D341Med (cell line): Measurements from ENCODE around the gene F5.
"Not testable (repeated sequence)": the region's sequence is repeated elsewhere in the genome, so short reads cannot be mapped to it uniquely, and the experiment has no call there.

Source experiments
- DNase-seq: peaks from one replicate; pipeline ENCODE4 v3.0.0; 2012; ENCODE audit warnings: low spot score

F5 gene

DNA sequence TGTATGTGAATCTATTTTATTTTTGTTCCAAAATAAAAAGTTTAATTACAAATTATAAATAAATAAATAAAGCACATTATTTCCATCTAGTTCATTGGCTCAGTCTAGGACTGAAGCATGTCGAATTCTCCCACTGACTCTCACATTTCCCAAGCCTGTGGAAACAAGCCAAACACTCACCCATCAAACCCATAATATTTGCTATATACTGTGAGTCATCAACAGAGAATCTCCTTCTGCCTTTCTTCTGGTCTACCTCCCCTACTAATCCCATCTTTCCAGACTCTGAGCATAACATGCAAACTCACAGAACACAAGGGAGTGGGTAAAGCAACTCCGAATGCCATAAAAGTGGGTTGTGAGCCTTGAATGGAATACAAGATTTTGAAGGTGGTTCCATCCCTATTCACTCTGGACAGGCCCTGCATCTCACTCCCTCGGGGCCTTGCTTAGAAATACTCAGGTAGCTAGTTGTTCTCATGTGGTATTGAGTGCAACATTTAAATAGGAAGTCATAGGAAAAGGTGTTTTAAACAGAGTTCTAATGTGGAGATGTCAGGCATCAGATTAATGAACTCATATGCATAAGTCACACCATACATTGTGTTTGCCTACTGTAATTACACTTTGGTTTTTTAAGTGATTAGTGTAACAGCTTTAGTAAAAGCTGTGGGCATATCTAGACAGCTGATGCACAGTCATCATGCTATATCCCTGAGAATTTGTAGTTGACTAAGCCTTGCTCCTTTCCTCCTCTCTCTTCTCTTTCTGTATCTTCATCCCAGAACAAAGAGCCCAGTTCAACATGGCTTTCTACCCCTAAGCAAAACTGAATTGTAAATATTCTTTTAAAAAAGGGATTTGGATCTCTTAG is 47.0 kb downstream of the F5 start:
- no peak for DNase-seq

DNA sequence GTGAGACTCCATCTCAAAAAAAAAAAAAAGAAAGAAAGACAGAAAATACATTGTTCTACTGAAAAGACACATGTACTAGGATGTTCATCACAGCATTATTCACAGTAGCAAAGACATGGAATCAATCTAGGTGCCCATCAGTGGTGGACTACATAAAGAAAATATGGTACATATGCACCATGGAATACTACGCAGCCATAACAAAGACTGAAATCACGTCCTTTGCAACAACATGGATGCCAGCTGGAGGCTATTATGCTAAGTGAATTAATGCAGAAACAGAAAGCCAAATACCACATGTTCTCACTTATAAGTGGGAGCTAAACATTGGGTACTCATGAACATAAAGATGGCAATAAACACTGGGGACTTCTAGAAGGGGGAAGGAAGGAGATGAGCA is 51.6 kb downstream of the F5 start:
- DNase-seq, result no peak

DNA sequence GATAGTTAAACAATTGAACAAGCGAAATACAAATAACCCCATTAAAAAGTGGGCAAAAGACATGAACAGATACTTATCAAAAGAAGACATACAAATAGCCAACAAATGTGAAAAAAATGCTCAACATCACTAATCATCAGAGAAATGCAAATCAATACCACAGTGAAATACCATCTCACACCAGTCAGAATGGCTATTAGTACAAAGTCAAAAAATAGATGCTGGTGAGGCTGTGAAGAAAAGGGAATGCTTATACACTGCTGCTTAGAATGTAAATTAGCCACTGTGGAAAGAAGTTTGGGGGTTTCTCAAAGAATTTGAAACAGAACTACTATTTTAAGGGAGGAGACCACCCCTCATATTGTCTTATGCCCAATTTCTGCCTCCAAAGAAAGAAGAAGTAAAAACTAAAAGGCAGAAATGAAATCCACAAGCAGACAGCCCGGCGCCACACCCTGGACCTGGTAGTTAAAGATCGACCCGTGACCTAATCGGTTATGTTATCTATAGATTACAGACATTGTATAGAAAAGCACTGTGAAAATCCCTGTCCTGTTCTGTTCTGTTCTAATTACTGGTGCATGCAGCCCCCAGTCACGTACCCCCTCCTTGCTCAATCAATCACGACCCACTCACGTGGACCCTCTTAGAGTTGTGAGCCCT is 52.6 kb downstream of the F5 start:
- not testable (repeated sequence) for DNase-seq

DNA sequence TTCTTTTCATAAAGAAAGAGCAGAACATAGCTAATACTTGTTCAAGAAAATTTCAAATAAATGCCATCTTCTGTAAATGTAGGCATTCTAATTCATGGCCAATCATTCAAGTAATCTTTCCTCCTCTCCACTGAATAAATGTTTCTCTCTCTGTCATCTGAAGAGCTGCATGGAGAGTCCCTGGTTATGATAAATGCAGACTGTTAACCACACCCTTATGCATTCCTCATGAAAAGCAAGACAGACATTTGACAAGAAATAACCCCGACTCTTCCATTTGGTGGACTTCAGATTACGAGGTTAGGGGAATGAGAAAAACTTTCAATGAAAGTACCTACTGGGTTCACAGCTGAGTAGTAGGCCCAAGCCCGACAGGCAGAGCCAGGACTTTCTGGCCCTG is 55.8 kb downstream of the F5 start:
- no peak for DNase-seq

DNA sequence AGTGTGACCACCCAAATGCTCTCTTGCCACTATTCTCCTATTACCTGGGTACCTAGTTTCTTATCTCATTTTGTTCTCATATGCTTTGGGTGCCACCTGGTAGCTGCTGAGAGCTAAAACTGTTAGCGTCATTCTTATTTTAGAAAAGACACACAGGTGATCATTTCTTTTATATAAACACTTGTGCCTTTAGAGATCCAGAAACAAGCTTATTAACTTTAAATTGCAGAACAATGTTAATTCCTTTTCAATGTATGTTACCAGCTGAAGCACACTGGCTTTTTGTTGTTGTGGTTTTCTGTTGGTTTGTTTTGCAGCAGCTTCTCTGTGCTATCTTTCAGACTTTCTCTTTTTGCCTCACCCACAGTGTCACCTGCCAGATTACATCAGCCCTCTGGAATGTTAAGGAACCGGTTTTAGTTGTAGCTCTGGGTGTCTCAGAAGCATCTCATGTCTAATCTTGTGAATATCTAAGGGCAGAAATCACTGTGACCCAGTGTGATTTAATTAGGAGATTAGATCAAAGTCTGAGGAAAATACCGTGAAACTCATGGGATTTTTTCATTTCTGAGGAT is 57.1 kb downstream of the F5 start:
- DNase-seq, result no peak

DNA sequence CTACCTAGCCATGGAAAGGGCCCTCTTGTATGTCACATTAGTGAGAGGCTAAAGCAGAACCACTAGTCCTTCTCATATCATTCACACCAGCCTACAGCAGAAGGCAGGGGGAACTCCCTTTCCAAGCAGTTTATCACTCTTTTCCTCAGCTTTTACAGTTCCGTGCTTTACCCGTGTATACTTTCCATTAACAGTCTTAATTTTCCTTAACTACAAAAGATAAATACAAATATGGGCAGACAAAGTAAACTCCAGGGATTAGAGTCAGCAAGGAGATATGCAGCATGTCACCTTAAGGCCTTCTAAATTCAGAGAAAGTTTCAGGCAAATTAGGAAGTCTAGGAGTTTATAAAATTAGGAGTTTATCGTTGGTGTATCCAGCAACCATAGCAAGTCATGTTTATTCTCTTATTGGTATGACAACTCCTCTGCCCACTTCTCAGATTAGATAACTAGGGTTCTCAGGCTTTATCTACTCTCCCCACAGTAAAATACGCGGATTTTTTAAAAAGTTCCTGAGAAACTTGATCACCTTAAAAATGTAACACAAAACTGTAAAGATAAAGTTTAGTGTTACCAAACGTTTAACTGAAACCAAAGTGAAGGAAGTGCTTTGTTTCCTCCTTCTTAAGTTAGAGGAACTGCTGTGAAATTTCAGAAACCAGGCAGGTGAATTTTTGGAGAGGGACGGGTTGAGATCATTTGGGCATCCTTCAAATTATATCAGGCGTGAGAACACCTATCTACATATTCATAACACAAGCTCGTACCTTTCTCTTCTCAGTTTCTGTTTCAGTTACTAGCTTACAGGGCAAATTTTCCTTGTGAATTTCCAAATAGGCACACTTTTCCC is 57.8 kb downstream of the F5 start:
- no peak for DNase-seq

DNA sequence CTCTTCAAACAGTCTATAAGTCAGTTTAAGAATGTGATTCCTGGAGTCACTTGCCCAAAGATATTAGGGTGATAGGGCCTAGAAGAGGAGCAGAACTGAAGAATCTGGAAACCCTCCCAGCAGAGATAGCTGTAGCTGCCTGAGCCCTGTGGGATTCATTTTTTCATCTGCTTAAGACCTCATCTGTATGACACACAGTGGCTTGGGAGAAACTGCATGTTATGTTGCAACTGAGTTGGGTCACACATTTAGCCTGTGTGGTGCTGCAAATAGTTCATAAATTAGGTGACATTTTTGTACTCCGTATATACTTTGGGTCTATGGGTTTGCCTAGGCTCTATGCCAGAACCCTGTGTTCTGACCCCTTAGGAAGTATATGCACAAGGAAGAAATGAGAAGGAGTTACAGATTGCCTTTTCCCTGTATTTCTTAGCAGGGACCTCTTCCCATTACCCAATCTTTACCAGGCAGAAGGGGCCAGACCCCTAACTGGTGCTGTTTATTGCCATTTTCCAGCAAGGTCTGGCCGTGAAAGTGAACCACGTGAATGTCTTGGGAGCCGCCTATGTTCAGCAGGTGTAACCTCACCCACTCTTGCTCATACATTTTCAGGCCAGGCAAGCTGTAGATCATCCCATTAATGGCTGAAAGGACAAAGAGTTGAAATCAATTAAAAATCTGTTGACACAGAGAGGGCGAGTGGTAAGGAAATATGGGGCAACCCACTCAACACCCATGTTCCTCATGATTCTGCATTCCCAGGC is 58.6 kb downstream of the F5 start:
- no peak for DNase-seq

DNA sequence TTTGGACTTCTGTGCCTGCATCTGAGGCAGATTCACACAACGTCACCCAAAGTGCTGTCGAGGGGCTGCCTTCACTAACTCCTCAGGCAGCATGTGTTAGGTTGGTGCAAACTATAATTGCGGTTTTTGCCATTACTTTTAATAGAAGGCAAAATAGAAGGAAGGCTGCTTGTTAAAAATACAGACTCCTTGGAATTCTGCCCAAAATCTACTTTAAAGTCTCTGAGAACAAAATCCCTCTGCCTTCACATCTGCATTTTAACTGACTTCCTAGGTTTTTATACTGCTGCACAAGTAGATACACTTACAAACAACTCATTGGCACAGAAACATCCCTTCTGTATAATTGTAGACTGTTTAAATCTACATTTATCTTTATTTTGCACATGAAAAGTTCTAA is 59.3 kb downstream of the F5 start:
- no peak for DNase-seq

DNA sequence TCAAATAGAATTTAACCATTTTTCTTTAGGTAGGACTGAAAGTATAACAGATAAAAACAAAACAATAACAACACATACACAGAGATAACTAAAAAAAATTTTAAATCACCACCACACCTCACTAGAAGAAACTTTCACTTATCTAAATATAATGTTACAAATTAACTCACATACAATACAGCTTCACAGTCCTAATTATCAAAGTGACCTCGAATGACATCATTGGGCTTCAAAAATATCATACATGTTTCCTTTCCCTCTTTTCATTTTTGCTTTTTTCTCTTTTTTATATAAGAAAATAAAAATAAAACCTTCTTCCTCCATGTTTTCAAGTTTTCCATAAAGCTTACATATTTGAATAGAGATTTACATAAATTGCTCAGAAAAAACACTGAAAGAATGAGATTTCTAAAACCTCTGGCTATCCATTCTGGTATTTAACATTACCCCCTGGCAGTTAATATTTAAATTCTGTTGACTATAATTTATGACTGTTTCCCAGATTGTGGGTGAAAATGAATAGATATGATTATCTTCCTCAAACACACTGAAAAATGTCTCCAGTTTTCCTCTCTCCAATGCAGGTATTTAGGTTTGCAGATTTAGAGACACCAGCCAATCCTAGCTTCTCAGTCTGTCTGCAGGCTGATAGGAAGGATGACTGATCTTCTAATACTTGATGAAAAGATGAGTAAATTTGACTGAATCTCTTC is 60.0 kb downstream of the F5 start:
- no peak for DNase-seq

DNA sequence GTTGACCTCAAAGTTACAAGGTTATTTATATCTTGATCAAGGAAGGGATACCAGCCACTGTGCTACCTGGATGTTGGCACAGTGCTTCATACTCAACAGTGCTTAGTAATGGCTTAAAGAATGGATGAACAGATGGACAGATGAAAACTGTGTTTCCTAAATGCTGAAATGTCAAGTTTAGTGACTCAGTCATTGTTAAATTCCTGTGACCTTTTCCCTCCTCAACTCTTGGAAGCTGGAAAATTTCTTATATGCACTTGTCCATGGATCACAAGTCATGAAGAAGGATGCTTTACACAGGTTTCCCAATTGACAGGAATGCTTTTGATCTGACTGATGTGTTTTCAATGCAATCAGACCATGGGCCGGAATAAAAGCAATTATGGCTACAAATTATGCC is 60.9 kb downstream of the F5 start:
- DNase-seq, result no peak

DNA sequence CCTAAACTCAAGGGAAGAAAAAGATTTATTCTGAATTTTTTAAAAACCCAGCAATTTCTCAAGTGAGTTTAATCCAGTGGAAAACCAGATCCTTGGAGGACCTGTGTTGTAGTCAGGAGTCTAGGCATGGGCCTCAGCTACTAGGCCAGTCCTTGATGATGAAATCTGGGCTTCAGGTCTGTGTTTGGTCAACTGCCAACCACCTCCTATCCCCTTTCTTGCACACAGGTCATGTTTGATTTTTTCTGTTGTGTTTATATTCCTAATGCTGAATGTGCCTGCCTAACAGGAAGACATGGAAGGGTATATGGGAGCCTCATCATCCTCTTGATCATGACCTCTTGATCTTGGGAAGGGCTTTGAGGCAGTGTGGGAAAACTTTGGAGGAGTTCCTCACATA is 62.4 kb downstream of the F5 start:
- no peak for DNase-seq

DNA sequence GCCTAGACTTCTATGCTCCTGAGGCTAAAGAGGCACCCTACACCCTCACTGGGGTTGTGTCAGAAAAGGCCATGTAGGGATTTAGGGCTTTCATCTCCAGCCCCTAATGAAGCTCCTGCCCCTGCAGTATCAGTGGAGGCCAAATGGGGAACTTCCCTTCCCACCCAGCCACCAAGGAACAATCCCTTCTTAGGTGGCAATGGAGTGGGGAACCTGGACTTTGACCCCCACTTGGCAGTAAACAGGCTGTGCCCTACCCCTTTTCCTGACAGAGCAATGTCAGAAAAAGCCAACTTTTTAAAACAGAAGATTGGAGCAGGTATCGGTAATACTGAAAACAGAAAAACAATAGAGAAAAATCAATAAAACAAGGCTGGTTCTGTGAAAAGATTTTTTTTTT is 65.1 kb downstream of the F5 start:
- no peak for DNase-seq

DNA sequence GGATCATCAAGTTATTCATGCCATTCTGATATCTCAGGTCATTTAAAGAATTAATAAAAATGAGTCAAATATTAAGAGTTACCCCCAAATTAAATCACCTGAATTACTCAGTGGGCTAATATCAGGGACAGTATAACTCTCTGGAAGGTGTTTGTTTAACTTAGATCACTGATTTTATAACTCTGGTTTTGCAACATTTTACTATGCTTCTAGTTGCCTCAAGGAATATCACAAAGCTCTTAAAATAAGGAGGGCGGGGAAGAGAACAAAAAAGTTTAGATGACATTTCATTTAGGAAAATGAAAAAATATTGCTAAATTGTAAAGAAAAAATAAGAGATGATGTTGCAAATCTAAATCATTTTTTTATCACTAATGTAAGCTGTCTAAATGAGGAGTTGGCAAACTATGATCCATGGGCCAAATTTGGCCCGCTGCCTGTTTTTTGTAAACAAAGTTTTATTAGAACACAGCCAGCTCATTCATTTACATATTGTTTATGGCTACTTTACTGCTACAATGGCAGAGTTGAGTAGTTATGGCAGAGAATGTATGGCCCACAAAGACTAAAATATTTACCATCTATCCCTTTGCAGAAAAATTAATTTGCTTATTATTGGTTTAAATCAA is 68.6 kb downstream of the F5 start:
- DNase-seq, result no peak

DNA sequence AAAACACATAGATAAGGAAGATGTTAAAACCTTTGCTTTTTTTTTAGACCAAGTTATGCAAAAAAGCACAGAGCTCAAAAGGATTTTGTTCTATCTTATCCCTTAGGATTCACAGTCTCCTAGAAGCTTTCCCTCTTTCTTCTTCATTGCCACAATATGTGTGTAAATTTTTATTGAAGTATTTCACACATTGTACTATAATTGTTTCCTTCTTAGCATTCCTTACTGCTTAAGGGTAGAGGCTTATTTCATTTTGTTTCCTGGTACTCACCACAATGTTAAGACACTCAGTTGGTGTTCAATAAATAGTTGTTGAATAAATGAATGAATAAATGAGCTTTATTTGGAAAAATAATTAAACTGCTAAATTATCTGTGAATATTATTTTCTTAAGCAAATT is 70.6 kb downstream of the F5 start:
- DNase-seq, result no peak

DNA sequence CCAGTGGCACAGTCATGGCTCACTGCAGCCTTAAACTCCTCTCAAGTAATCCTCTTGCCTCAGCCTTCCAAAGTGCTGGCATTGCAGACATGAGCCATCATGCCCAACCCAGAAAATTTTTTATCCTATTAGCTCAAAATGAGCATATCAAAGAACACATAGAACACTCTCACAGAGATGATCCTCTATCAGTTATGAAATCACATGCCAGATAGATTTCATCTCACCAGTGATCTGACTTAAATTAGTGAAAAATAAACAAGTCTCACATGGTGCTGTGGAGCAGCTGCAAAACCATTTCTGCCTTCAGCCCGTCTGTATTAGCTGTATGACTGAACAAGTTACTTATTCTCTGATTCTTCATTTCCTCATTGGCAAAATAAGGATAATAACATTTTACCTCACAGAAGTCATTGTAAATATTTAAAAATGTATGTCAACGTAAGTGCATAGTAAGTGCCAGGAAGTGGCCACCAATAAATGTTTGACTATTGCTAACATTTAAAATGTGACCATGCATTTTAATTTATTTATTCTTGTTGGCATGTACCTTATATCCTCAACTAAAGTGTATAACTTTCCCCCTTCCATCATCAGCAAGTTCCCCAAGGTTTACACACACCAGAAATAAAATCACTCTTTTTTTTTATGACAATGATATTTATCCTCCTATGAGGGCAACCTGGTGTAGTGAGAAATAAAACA is 71.6 kb downstream of the F5 start:
- no peak for DNase-seq

DNA sequence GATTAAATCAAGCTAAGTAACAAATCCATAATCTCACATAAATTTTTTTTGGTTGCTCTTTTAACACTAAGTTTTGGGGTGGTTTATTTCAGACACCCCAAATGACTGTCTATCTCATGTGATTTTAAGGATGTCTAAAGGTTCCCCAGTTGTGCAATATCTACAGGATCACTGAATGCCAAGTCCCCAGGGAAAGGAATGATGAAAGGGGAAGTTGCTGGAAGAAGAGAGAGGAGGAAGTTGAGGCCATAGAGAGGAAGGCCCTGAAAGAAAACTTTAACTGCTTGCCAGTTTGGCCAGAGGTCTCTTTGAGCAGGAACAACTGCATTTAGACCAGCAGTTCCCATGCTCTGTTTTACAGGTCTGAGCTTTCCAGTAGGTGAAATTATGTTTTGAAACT is 73.1 kb downstream of the F5 start:
- no peak for DNase-seq

DNA sequence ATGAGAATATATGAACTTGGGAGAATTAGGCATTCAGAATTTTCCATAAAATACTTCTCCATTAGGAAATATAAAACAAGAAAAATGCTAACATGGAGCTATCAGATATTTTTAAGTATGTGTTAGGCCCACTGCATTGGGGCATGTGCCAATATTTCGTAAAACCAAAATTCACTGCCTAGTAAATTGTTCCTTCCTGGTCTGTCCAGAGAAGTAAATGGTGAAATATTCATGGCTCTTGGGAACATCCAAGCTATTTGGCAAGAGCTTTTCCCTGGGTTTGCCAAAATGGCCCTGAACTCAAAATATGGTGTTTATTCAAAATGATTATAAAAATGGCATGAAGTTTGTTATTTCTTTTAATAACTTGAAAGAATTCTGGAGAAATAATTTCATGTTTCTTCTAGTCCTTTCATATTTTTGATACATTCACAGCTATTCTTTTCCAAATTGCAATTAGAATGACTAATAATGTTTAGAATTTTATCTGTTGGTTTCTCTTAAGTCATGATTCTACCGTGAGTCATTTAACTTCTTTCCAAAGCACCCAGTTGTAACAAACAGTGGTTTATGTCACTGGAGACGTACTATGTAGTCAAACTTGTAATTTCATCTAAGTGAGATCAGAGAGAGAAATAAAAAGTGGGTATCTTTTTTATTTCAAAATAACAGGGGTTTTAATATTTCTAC is 74.8 kb downstream of the F5 start:
- DNase-seq, result no peak

DNA sequence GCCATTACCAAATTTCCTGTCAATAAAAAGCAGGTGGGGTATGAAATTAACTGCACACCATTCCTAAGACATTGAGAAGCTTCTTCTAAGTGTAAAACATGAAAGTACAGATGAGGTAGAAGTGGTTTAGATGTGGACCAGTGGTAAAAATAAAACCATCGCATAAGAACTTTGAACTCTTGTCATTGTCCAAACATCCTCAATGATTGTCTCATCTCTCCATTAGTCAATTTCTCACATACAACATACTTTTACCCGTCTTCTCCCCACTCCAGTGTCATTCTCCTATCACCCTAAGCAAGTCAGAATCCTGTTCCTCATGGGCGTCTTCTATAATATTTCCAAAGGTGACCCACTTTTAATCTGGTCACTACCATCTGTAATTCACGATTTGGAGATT is 76.2 kb downstream of the F5 start:
- no peak for DNase-seq

DNA sequence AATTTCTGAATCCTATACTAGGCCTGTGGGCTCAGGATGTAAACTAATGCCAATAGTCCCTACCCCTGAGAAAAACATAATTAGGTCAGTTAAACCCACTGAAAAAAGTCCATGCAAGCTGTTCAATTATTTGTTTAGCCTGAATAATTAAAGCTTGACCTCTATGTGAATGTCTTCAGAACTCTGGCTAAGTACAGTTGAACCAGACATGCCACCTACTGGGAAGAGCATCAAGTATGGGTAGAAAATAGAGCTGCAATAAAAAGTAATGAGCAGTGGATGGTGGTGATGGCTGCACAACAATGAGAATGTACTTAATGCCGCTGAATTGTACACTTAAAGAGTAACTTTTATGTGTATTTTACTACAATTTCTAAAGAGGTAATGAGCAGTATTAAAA is 76.9 kb downstream of the F5 start:
- no peak for DNase-seq
